Fibroblast of the conjunctiva (primary cell): ENCODE measurements around the gene TBC1D22B.
A peak's percentile ranks its signal among the peaks of the same experiment; 100 is the strongest.
"Not testable (repeated sequence)": the region's sequence is repeated elsewhere in the genome, so short reads cannot be mapped to it uniquely, and the experiment has no call there.

Experiments
- DNase-seq: peaks from one replicate; pipeline ENCODE4 v3.0.0-alpha.2; 2010; ENCODE audit warnings: low read depth

Gene TBC1D22B

DNA sequence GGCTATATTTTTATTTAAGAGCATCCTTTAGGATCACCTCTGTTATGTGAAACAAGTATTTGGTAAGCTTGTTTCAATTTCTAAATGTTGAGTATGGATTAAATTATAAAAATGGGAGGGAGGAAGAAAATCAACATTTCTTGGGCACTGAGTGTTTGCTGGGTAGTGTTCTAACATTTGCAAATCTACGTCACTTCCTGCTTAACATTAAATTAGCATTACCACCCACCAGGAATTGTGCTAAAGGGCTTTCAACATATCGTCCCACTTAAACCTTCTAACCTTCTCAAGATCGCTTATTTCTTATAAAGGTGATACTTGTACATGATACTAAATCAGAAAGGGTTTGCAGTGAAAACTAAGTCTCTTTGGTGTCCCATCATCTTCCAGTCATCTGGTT, 8.3 kb downstream of the TBC1D22B start:
- no peak for DNase-seq

DNA sequence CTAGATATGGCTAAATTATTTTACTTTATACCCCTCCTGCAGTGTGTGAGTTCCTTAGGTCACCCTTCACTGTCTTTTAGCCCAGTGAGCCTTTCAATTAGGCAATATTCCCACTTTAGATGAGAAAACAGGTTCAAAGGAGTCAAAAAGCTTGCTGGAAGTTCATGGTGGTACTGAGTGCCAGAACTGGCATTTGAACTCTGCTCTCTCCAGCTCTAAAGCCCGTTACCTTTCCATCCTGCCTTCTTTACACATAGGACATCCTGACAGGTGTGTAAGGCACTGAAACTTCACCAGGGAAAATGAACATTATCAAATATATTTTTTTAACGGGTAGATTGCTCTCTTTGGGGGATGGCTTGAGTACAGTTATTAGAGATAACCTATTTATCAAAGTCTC, 11.5 kb downstream of the TBC1D22B start:
- DNase-seq: no peak

DNA sequence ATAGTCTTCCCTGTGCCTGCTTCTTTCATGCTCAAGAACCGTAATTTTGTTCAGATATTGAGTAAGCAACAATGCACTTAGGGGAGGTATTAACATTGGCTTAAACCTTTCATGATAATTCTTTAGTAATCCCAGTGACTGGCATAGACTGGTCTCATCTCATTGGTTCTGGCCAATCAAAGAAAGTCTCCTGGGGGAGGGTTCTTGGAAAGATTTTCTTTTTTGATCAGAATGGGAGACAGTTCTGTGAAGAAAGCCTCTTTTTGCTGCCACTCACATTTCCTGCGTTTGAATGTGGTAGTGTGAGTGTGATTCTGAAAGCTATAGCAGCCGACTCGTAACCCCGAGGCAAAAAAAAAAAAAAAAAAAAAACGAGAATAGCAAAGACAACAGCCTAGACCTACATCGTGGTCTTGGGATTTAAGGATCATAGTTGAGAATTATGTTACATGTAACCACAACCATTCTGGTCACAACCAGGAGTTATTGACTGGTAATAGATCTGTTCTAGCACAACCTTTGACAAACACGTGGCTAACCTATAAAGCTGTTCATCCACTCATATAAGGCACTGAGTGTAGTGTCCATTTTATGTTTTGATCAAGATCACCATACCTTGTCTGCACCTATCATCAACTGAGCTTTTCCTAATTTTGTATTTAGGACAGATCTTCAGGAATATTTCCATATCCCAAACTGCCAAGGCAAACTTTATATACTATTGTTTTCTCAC, 15.4 kb downstream of the TBC1D22B start:
- DNase-seq: no peak

DNA sequence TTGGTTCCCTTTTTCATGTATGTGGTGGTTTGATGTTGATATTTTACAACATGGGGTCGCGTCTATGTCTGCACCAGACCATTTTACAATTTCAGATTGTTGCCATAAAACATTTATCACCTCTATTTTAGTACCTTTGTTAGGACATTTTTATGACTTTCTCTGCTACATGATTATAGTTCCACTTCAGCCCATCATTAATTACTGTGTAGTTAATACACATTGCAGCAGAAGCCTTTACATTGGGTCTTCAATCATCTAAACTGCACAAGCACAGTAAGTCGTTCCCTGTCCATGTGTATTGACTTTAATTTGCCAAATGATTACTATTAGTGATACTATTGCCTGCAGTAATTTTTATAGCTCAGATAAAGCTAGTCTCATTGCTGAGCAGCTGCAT, 16.1 kb downstream of the TBC1D22B start:
- DNase-seq: no peak

DNA sequence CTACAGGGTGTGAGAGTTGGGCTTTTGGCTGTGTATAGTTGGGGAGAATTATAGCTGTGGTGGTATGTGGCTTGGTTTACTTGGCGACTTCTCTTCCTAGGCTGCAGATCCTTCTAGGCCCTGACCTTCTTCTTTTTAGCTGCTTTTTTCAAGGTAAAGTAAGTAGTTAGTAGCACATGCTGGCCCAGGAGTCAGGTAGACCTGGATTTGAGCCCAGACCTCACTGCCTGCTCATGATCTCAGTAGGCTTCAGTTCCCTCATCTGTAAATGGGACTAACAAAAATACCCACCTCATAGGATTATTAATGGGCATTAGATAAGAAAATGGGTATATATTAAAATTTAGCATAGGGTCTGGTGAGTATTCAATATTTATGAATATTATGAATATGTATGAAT, 17.8 kb downstream of the TBC1D22B start:
- no peak for DNase-seq

DNA sequence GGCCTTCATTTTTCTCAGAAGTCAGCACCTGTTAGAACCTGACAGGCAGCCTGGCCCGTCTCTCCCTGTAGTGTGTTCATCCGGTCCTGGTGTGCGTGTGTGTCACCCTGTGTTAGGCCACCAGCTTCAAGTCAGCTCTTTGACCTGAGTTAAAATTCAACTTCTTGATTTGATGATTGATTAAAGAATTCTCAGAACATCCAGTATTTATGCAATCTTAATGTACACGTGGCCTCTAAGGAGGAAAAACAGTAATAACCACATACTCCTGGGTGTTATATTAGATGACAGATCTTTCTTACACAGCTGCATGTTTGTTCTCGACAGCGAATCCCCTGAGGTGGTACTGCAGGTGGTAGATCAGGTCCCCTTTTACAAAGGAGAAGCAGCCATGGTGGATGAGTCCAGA, 19.4 kb downstream of the TBC1D22B start:
- DNase-seq: no peak

DNA sequence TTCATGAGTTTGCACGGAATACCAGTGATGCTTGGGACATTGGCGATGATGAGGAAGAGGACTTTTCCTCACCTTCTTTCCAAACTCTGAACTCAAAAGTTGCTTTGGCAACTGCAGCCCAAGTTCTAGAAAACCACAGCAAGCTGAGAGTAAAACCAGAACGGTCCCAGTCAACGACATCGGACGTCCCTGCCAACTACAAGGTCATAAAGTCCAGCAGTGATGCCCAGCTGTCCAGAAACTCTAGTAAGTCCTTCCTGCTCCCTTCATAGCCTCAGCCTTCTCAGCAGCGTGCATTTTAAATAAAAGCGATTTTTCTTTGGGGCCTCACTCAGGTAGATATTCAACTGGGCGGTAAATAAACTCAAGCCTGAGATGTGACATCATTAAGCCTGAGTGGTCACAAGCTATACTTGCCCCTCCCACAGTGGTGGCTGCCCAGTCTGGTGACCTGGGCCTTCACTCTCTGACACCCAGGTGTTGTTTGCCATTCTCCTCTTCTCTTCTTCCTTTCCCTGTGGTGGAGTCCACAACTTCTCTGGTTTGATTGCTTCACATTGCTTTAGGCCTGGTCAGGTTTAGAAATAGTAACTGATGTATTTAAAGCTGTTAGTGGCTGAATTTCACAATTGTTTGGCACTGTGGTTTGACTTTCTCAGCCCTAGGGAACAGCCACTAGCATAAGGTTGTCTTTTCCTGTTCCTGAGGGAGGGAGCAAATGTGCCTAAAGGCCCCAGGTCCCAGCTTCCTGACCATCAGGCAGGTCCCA, 22.0 kb downstream of the TBC1D22B start:
- peak; percentile 23 for DNase-seq

DNA sequence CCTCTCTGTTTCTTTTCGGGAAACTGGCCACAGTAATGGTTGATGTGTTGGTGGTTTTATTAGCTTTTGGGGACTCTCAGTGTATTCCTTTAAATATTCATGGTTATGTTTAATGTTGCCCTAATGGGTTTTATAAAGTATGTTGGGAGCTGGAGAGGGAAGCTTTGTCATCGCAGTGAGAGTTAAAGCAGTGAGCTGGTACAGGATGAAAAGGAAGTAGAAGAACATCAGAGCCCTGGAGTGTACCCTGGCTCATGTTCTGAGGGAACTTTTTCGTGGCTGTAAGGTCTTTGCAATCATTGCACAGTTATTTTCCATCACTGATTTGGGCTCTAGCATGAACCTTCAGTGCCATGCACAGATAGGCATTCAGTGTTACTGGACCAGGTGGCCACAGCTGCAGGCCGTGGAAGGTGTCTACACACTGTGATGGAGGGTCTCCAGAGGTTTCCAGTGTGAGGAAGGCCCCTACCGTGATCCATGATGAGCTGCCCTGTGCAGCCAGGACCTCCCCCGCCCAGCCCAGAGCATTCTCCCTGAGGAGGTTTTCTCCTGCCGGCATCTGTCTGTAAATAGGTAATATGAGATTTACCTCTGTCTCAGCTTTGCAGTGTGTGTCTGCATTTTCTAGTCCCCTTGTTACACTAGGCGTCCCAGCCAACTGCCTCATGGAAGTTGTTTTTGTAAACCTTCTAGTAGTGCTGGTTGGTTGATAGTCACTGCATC, 22.8 kb downstream of the TBC1D22B start:
- no peak for DNase-seq

DNA sequence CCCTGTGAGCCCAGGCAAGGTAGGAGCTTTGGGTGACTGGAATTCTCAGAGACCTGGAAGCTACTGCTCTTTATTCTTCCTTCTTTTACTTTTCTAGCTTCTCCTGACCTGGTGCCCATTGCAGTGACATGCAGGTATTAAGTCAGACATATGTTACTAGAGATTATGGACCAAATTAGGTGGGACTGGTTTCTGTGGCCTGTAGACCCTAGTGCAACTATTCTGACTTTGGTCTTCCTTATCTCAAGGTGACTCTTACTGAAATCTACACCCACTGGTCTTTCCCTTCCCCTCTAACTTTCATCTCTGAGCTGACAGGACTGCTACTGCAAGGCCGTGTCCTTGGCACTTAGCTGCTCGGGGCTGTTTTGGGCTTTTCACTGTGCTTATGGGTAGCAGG, 24.8 kb downstream of the TBC1D22B start:
- no peak for DNase-seq

DNA sequence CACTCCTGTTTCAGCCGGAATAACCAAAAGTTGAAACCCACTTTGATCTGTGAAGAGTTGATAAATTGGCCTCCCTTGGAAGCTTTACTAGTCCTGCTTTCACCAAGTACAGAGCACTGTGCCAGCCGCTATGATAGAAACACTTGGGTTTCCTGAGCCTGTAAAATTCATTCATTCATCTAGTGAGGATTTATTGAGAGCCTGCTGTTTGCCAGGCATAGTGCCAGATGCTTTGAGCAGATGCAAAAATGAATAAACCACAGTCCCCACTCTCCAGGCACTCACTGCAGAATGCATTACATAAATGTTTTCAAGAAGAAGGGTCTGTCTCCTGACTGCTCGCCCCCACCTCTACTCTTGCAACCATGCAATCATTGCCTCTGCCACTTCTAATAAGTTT, 25.7 kb downstream of the TBC1D22B start:
- no peak for DNase-seq

DNA sequence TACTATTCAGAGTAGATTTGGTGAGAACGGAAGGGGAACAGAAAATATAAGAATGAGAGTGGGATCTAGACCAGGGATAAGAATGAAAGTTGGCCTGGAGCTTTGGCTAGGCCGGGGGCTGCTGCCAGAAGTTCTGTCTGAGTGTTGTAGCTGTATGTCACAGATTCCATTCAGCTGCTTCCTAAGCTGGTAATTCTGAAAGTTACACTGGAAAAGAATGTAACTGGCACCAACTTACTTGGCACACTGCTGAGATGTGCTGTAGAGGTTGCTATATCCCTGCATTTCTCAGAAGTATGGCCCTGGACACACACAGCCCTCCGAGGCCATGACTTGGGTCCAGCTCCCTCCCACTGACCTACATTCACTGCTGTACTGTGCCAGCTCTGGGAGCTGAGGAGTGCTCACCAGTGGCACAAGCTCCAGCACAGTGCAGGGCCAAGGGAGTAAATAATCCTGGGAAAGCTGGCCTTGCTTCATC, 26.1 kb downstream of the TBC1D22B start:
- peak; percentile 28 for DNase-seq

DNA sequence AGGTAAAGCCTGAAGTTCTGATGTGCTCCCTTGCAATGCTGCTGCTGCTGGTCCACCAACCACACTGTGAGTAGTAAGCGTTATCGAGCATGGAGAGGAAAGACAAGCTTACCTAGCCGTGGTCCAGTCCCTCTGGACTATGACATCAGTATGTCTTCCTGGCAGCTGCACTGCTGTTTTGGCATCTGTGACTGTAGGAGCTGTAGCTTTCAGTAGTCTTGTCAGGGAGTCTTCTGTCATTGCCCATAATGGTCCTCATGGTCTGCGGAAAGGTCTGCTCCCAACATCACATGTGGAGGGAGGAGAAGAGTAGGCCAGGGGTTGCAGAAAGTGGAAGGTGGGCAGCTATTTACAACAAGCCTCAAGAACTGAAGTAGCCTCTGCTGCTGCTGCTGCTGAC, 27.2 kb downstream of the TBC1D22B start:
- no peak for DNase-seq

DNA sequence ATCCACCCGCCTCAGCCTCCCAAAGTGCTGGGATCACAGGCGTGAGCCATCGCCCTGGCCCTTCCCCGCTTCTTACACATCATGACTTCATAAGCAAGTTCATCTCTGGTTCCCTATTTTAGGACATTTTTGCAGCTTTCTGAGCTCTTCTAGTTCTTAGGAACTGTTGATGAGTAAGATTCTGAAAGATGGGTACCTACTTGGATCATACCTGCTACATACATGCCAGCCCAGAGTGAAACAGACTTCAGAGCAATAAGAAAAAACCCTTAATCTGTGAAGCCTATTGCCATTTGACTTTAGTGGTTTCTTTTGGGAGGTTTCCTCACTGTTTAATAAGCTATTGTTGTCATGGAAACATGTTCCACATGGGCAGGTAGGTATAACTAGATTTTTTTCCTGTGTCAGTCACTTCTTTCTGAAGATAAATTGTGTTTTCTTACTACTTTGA, 28.3 kb downstream of the TBC1D22B start:
- DNase-seq: no peak

DNA sequence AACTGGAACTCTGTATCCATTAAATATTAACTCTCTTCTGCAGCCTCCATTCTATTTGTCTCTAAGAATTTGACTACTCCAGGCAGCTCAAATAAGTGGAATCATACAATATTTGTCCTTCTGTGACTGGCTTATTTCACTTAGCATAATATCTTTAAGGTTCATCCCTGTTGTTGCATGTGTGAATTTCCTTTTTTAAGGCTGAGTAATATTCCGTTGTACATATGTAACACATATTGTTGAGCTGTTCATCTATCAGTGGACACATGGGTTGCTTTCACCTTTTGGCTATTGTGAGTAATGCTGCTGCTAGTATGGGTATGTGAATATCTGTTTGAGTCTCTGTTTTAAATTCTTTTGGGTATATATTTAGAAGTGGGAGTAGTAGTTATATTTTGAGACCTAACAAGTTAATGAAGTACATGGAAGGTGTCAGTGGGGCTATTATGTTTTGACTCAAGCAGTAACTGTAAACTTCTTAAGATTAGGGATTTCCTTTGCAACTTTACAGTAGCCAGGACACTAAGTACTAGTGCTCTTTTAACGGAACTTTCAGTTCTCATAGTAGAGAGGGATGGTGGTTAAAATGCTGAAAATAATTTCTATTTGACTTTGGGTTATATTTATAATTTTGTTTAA, 30.1 kb downstream of the TBC1D22B start:
- no peak for DNase-seq

DNA sequence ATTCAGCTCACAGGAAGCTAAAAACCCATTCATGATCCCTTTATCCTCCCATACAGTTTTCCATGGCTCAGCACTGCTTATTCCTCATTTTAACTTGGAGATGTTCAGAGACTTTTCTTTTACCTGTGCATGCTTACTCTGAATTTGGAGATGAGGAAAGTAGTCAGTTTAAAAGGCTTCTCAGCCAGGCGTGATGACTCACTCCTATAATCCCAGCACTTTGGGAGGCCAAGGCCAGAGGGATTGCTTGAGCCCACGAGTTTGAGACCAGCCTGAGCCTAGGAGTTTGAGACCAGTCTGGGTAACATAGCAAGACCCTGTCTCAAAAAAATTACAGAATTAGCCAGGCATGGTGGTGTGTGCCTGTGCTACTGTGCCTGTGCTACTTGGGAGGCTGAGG, 30.7 kb downstream of the TBC1D22B start:
- no peak for DNase-seq

DNA sequence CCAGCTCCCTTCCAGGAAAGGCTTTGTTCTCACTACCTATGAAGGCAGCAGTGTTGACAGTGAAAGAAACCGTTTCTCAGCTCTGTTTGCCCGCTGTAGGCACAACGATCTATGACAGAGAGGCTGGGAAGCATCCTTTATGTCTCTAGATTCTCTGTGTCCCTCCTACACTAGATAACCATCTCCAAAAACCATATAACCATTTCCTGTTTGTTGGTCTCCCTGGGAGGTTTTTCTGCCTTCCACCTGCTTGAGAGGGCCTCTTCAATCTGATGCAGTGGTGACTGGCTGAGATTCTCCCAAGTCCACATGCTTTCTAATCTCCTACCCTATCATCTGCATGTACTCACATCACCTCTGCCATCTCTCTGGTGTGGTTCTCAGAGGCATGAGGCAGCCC, 32.4 kb downstream of the TBC1D22B start:
- no peak for DNase-seq

DNA sequence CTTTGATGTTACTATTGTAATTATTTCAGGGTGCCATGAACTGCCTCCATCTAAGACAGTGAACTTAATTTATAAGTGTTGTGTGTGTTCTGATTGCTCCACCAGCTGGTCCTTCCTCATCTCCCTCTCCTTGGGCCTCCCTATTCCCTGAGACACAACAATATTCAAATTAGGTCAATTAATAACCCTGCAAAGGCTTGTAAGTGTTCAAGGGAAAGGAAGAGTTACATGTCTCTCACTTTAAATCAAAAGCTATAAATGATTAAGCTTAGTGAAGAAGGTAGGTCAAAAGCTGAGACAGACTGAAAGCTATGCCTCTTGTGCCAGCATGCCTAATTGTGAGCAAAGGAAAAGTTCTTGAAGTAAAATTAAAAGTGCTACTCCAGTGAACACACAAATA, 35.9 kb downstream of the TBC1D22B start:
- DNase-seq: no peak

DNA sequence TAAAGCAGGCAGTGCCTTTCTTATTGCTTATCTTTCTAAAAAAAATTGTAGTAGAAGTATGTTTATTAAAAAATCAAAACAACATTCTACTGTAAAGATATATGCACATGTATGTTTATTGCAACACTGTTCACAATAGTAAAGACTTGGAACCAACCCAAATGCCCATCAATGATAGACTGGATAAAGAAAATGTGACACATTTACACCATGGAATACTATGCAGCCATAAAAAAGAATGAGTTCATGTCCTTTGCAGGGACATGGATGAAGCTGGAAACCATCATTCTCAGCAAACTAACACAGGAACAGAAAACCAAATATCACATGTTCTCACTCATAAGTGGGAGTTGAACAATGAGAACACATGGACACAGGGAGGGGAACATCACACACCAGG, 40.1 kb downstream of the TBC1D22B start:
- not testable (repeated sequence) for DNase-seq

DNA sequence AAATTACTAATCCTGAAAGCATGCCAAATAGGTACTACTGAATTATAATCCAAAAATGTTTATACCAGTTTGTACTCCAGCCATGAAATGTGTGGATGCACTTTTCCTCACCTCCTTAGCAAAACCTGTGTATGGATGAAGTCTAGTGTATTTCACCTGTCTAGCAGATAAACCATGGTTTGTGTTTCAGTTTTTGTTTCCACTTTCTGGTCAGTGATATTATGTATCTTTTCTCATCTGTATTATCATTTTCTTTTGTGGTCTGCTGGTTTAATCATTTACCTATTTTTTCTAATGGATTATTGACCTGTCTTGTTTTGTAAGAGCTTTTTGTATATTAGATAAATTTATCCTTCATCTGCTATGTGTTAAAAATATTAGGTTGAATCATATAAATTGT, 41.4 kb downstream of the TBC1D22B start:
- DNase-seq: no peak

DNA sequence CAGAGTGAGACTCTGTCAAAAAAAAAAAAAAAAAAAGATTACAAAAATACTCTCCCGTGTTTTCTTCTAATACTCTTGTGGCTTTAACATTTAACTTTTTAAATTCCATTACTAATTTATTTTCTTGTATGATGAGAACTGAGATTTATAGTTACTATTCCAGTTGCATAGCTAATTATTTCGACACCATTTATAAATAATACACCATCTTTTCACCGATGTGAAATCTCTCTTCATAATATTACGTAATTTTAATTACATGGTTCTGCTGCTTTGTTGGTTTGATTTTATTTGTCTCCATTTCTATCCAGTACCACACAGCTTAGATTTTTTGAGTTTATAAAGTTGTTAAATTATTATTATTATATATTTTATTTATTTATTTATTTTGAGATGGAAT, 42.4 kb downstream of the TBC1D22B start:
- no peak for DNase-seq

DNA sequence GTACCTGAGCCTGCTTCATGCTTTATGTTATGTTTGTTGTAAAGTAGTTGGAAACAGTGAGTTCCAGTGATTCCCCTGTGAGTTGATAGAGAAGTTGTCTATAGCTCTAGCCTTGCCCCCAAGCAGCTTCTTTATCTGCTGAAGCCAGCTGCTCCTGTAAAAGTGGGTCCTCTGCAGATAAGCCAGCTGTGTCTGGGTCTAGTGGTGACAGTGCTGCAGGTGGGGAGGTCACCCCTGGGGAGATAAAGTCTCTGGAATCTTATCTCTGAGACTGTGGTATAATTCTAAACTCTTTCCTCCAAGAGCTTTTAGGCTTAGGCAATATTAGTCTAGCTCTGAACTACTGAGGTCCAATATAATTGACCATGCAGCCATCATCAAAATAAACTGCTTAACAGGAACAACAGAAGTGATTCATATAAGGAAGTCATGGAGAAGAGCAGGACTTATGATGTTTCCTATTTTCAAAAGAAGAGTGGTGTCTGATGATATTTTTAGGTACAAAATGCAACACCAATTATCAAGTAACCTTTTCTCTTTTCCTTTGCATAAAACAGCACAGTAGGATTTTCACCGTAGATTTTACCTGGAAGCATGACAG, 44.6 kb downstream of the TBC1D22B start:
- no peak for DNase-seq

DNA sequence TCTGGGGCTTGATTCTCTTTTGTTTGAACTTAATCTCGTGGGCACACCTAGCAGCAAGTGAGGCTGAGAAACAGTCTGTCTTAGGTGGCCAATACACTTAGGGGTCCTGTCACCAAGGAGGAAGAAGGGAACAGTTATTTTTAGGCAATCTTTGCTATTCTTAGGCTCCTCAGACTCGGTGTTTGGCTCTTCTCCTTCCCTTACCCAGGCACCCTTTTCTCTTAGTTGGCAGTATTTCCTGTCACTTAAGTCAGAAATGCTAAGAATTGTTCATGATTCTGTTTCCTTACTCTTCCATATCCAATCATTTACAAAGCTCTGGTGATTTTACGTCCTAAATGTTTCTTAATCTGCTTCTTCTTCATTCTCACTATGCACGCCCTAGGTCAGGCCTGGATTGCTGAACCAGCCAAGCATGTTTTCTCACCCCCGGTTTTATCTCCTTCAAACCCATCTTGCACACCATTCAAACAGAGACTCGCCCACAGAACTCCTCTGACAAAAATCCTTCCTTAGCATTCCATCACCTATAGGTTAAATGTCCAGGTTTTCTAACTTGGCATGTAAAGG, 45.6 kb downstream of the TBC1D22B start:
- no peak for DNase-seq
